ENCODE measurements around the gene METTL17.
"Not testable (repeated sequence)": the region's sequence is repeated elsewhere in the genome, so short reads cannot be mapped to it uniquely, and the experiment has no call there.

METTL17 gene

GRCh38 chr14:20989787-20990600, at the start of gene METTL17:
METTL17 (plus strand) TSS chr14:20989980; CDS start chr14:20990003, 23 bp downstream.
- DNase-seq, result peak; percentile 94

DNA sequence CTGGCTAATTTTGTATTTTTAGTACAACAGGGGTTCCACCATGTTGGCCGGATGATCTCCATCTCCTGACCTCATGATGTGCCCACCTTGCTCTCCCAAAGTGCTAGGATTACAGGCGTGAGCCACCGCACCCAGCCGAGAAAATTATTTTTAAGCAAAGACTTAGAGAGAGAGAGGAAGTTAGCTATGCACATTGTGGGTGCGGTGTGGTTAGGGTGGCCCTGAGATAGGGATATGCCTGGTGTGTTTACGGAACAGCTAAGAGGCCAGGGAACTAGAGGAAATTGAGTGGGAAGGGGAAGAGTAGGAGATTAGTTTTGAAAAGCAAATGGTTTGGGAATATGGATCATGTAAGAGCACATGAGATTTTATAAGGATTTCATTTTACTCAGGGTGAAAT, 44.6 kb upstream of the METTL17 start:
- not testable (repeated sequence) for DNase-seq

DNA sequence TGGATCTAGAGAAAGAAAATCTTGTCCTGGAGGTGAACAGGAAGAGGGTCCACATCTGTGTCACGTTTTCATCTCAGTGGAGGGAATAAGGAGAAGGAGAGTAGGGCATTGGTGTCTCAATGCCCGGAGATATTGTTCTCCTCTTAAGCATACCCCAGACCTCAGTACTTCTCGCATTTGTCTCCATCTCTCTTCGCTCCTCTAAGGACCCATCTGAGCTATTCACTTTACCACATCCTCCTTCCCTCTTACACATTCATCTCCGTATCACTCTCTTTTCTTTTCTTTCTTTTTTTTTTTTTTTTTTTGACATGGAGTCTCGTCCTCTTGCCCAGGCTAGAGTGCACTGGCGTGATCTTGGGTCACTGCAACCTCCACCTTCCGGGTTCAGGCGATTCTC, 43.1 kb upstream of the METTL17 start:
- DNase-seq, result not testable (repeated sequence)

DNA sequence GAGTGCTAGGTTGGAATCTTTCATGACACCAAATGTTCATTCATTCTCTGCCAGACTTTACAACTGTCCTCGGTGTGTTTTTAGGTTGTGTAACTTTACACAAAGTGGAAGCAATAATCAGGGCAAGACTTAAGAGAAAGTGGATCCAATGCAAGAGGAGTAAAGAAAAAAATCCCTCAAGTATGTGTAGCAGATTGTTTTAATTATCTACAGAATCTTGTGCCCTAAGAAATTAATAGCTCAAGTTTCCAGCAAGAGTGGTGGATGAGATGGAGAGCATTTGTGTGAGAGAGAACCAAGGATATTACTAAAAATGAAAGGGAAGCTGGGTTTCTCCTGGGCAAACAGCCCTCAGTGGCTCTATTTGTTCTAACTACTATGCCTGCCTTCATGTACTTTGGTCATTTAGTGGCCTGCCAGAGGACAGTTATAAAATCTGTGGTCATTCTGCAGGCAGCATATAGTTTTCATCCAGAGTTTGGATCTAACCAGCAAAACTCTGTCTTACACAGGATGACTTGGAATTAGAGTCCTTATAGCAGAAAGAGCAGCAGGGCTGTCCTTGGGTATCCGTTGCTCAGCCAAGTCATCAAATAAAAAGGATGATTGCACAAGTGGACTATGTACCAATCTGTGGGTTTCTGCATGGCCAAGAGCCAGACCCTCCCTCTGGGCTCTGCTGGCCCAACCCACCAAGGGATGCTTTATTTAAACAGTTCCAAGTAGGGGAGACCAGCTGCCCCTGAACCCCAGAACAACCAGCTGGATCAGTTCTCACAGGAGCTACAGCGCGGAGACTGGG, 34.8 kb upstream of the METTL17 start, which contains the start of gene RNASE2:
Gene RNASE2, plus strand, starts transcription at position 752 of the 802 bp plus-strand sequence. CDS start 285 bp downstream, outside the sequence.
- not testable (repeated sequence) for DNase-seq

GRCh38 chr14:20955538-20955873, 34.3 kb upstream of the METTL17 start:
- DNase-seq, result not testable (repeated sequence)

DNA sequence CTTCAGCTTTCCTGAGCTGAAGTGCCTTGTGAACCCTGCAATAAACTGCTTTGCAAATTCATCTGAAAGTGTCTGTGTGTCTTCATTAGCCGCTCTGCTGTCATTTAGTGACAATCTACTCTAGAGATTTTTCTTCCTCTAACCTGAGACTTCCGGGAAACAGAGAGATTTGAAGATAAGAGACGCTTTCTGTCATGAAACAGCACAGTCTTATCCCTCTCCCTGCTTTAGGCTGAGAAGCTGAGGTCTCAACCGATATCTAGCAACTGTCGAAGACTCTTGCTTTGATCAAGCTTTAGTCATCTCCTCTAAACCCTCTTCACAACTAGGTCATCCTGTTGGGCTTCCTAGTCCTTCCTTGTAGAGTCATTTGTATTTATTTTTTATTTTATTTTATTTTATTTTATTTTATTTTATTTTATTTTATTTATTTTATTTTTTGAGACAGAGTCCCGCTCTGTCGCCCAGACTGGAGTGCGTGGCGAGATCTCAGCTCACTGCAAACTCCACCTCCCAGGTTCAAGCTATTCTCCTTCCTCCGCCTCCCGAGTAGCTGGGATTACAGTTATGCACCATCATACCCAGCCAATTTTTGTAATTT, 33.3 kb upstream of the METTL17 start:
- no peak for DNase-seq

DNA sequence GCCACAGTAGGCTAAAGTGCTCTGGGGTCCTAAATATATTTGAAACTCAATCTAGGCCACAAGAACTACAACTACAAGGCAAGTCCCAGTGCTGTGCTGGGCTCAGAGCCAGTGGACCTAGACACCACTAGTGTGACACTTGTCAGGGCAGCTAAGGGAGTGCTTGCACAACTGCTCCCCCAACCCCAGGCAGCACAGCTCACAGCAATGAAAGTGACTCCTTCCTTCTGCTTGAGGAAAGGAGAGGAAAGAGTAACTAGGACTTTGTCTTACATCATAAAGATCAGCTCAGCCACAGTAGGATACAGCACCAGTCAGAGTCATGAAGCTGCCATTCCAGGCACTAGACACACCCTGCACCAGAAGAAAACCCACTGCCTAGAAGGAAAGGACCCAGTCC, 30.8 kb upstream of the METTL17 start:
- not testable (repeated sequence) for DNase-seq

GRCh38 chr14:20969336-20969735, 20.4 kb upstream of the METTL17 start:
- no peak for DNase-seq

- no peak for DNase-seq
These were observed 19.2 kb upstream of the METTL17 start for GRCh38 chr14:20970647-20970982.

DNA sequence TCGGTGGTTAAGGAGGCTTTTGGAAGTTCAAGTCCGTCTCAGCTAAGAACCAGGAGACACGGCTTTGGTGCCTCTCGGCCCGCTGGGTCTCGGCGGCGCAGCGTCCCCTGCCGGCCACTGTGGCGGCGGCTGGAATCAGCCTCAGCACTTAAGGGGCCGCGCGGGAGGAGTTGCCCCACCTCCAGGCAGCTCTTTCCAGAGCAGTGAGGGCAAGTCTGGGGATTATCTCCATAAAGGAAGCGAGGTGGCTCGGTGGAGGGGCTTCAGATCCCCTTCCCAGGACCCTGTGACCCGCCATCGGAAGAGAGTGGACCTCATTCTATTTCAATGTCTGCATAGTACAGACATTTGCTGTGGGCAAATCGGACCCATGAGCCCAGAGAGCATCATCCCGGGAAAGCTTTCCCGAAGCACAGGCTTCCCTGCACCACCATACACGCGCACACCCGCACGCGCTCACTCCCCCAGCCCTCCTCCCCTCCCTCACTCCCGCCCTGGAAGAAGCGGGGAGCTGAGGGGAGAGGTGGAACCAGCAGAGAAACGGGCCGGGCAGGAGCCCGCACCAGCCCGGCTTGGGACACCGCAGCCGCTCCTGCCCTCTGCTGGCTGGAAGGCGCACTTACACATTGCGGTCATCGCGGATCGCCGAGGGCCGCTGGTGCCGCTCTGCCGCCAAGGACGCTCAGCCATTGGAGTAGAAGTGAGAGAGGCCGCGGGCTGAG, 18.6 kb upstream of the METTL17 start:
- peak; percentile 73 for DNase-seq

DNA sequence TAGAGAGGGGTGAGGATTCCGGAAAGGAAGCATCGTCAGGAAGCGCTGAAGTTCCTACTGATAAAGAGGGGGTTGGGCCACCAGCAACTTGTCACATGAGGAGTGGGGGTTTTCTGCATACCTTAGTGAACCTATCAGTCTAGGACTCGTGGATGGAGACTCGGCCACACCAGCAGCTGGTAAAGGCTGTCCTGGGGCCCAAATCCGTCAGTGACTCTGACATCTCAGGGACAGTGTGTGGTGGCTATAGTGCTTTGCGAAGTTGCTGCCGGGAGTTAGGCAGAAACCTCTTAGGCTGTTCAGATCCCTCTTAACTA, 18.1 kb upstream of the METTL17 start:
- DNase-seq, result no peak

- no peak for DNase-seq
These were observed 16.3 kb upstream of the METTL17 start for GRCh38 chr14:20973501-20973900.

GRCh38 chr14:20976291-20976690, 13.5 kb upstream of the METTL17 start:
- no peak for DNase-seq

DNA sequence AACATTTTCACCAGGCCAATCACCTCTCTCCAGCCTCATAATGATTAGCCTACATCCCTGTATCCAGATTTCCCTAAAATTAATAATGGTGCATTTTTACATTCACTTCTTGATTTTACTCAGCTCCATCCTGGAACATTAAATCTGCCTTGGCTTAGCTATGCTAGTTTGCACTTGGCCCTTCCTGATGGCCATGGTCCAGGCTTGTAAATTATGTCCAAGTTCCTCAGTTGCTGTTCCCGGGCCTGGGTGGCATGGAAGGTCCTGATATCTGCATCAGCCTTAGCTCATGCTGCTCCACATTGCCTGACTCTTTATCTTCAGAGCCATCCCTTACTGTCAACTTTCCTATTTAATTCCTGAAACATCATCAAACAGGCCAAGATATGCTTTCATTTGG, 11.1 kb upstream of the METTL17 start:
- no peak for DNase-seq

GRCh38 chr14:20980906-20981305, 8.9 kb upstream of the METTL17 start:
- DNase-seq, result no peak

- no peak for DNase-seq
These were observed 7.0 kb upstream of the METTL17 start for GRCh38 chr14:20982646-20983369.

- not testable (repeated sequence) for DNase-seq
These were observed 4.1 kb upstream of the METTL17 start for GRCh38 chr14:20985650-20986049.

DNA sequence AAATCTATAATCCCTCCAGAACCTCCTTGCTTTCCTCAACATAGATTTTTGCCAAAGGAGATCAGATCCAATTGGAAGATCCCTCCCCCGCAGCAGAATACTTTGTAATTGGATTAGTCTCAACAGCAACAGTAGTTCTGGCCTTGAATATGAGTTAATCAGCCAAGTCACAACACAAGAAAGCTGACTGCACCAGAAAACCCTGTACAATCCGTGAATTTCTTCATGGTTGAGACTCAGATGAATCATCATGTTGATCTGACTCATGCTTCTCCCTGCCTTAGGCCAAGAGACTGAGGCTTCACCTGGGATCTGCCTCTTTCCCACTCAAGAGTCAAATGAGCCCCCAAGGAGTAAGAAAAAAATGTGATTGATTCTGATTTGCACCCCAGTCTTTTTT, 3.0 kb upstream of the METTL17 start:
- DNase-seq, result no peak

- DNase-seq, result no peak
These were observed 886 bp upstream of the METTL17 start for GRCh38 chr14:20988717-20989470.

DNA sequence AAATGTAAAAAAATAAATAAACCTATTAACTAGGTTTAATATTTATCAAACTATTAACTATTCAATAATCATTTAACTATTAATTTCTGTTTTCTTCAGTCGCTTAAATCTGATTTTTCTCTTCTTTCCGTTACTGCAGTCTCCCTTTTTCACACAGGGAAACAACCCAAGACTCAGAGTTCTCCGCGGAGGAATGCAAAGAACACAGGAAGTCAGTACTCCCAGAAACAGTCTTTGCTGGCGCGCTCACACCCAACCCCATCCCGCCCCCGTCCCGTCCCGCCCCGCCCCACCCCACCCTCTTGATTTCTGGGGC, 351 bp upstream of the METTL17 start:
- DNase-seq, result no peak

GRCh38 chr14:20996521-20996920, 6.7 kb downstream of the METTL17 start:
- DNase-seq, result no peak

DNA sequence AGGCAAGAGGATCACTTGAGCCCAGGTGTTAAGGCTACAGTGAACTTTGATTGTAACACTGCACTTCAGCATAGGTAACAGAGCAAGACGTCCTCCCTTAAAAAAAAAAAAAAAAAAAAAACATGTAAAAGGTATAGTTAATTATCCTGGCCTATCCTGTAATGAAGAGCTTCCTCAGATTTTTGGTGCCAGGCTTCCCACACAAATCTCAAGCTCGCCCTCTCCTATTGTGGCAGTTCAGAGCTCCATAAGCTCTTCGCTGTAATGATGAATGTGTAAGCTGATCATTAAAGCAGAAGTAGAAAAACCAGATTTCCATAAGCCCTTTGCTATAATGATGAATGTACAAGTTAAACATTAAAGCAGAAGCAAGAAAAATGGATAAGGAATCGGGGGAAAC, 7.3 kb downstream of the METTL17 start:
- no peak for DNase-seq

Data from NCI-H1694 treated with DMSO at 0.1 percent for 48 hours (cell line).